ENCODE data around the gene RARRES1.

Gene RARRES1

GRCh38 chr3:158770741-158771350 is 38.6 kb upstream of the RARRES1 start:
- Histone ChIP-seq H3K4me1 (no peaks in the 10 kb centered on the region), H3K9me3 (ENCODE audit: control insufficient read depth, low read length) (no peaks in the 10 kb centered on the region)
- no peak for TF ChIP-seq CTCF (IDR thresholded peaks at IDR 0.05)

GRCh38 chr3:158769952-158770740 is 37.9 kb upstream of the RARRES1 start:
- no peaks in the 10 kb centered on the region for H3K4me1 ChIP-seq

More at GRCh38 chr3:158770741-158771350, 38.6 kb upstream of the RARRES1 start:
- no peaks in the 10 kb centered on the region for H3K79me2 ChIP-seq
- H3K36me3 ChIP-seq (ENCODE audit: control insufficient read depth, insufficient read depth, low read length), result no peaks in the 10 kb centered on the region
- H3K27me3 ChIP-seq (ENCODE audit: control insufficient read depth, insufficient read depth, low read length), result no peaks in the 10 kb centered on the region
- H2AFZ ChIP-seq, result no peak overlapping the region
- H3K4me2 ChIP-seq (ENCODE audit: low read length), result no peak overlapping the region
- H3K4me3 ChIP-seq (ENCODE audit: low read depth, low read length), result no peak overlapping the region
- H3K27ac ChIP-seq, result no peak overlapping the region
- no peak overlapping the region for H3K9ac ChIP-seq

GRCh38 chr3:158769549-158769948 is 37.3 kb upstream of the RARRES1 start:
- no peak for TF ChIP-seq CTCF (IDR thresholded peaks at IDR 0.05)
- no peak overlapping the region for H3K4me3 ChIP-seq (ENCODE audit: low read depth, low read length)

More at GRCh38 chr3:158769952-158770740, 37.9 kb upstream of the RARRES1 start:
- TF ChIP-seq CTCF (IDR thresholded peaks at IDR 0.05), result no peak
- Histone ChIP-seq H3K36me3 (ENCODE audit: control insufficient read depth, insufficient read depth, low read length) (no peaks in the 10 kb centered on the region), H2AFZ (no peak overlapping the region), H3K9ac (no peak overlapping the region), H3K27ac (no peak overlapping the region), H3K79me2 (no peaks in the 10 kb centered on the region), H3K9me3 (ENCODE audit: control insufficient read depth, low read length) (no peaks in the 10 kb centered on the region), H3K27me3 (ENCODE audit: control insufficient read depth, insufficient read depth, low read length) (no peaks in the 10 kb centered on the region), H3K4me3 (ENCODE audit: low read depth, low read length) (no peak overlapping the region), H3K4me2 (ENCODE audit: low read length) (no peak overlapping the region)

GRCh38 chr3:158768881-158769543 is 36.8 kb upstream of the RARRES1 start:
- Histone ChIP-seq H3K4me3 (ENCODE audit: low read depth, low read length) (no peak overlapping the region), H3K4me2 (ENCODE audit: low read length) (no peak overlapping the region), H3K79me2 (no peaks in the 10 kb centered on the region), H3K36me3 (ENCODE audit: control insufficient read depth, insufficient read depth, low read length) (no peaks in the 10 kb centered on the region), H3K27me3 (ENCODE audit: control insufficient read depth, insufficient read depth, low read length) (no peaks in the 10 kb centered on the region), H2AFZ (no peak overlapping the region), H3K9ac (no peak overlapping the region), H3K4me1 (no peaks in the 10 kb centered on the region), H3K27ac (peak overlapping the region; percentile 30), H3K9me3 (ENCODE audit: control insufficient read depth, low read length) (no peaks in the 10 kb centered on the region)
- TF ChIP-seq CTCF (IDR thresholded peaks at IDR 0.05), result no peak

More at GRCh38 chr3:158769549-158769948, 37.3 kb upstream of the RARRES1 start:
- Histone ChIP-seq H3K79me2 (no peaks in the 10 kb centered on the region), H2AFZ (no peak overlapping the region), H3K27me3 (ENCODE audit: control insufficient read depth, insufficient read depth, low read length) (no peaks in the 10 kb centered on the region), H3K4me1 (no peaks in the 10 kb centered on the region), H3K36me3 (ENCODE audit: control insufficient read depth, insufficient read depth, low read length) (no peaks in the 10 kb centered on the region), H3K27ac (no peak overlapping the region), H3K9me3 (ENCODE audit: control insufficient read depth, low read length) (no peaks in the 10 kb centered on the region), H3K4me2 (ENCODE audit: low read length) (no peak overlapping the region), H3K9ac (no peak overlapping the region)

Measured in parathyroid adenoma (tissue), 2 donors.